Endodermal cell (in vitro differentiated cells): Measurements from ENCODE around the gene WBP1L. TPM values are rescaled to one million over a fixed set of nuclear protein-coding genes. Genes with fewer than 3 reads are reported as not detected.

ENCODE experiments used
- DNase-seq: peaks from one replicate; pipeline ENCODE4 v3.0.0-alpha.2; 2017
- H3K27ac ChIP-seq: 2 replicates; pipeline ENCODE4 v1.5.1; 2013; ENCODE audit warnings: mild to moderate bottlenecking, low read depth, low read length, moderate library complexity
- H3K27me3 ChIP-seq: 2 replicates; pipeline ENCODE4 v1.6.1; 2013; ENCODE audit warnings: mild to moderate bottlenecking, low read length, moderate library complexity; ENCODE audit not compliant: insufficient read depth, control insufficient read depth, poor library complexity, severe bottlenecking
- H3K36me3 ChIP-seq: 2 replicates; pipeline ENCODE4 v1.7.0; 2013; ENCODE audit warnings: mild to moderate bottlenecking, low read length, moderate library complexity; ENCODE audit not compliant: control insufficient read depth, insufficient read depth
- H3K4me1 ChIP-seq: one replicate; pipeline ENCODE4 v1.7.0; 2013; ENCODE audit warnings: low read length; ENCODE audit not compliant: control insufficient read depth, insufficient read depth
- H3K4me3 ChIP-seq: 2 replicates; pipeline ENCODE4 v1.5.1; 2013; ENCODE audit warnings: mild to moderate bottlenecking, low read length, moderate library complexity
- H3K9ac ChIP-seq: 2 replicates; pipeline ENCODE4 v1.6.1; 2013; ENCODE audit warnings: mild to moderate bottlenecking, low read length, moderate library complexity; ENCODE audit not compliant: poor library complexity, severe bottlenecking; ENCODE audit errors: extremely low read depth
- H3K9me3 ChIP-seq: 2 replicates; pipeline ENCODE4 v1.6.1; 2013; ENCODE audit warnings: mild to moderate bottlenecking, low read length, moderate library complexity; ENCODE audit not compliant: control insufficient read depth
- H3K27ac Mint-ChIP-seq: 2 replicates; pipeline ENCODE4 v1.8.0; 2020; ENCODE audit warnings: mixed read lengths
- H3K27me3 Mint-ChIP-seq: 2 replicates; pipeline ENCODE4 v1.8.0; 2021; ENCODE audit warnings: mild to moderate bottlenecking, mixed read lengths; ENCODE audit not compliant: insufficient read depth
- H3K36me3 Mint-ChIP-seq: 2 replicates; pipeline ENCODE4 v1.8.0; 2020; ENCODE audit warnings: low read depth, mixed read lengths
- H3K4me1 Mint-ChIP-seq: 2 replicates; pipeline ENCODE4 v1.8.0; 2020; ENCODE audit warnings: mixed read lengths
- H3K4me3 Mint-ChIP-seq: 2 replicates; pipeline ENCODE4 v1.8.0; 2020; ENCODE audit warnings: mild to moderate bottlenecking, moderate library complexity, mixed read lengths
- H3K9me3 Mint-ChIP-seq: 2 replicates; pipeline ENCODE4 v1.8.0; 2020; ENCODE audit warnings: mild to moderate bottlenecking, mixed read lengths
- CTCF ChIP-seq: fragments of 200-600 bp; sonication (generic); conservative IDR thresholded peaks from 2 replicates; pipeline ENCODE4 v1.5.0; 2021; ENCODE audit warnings: antibody characterized with exemption, mild to moderate bottlenecking
- WGBS, 2 experiments: methylation state at CpG; one replicate each; pipeline versions ENCODE4 v1.1.5 to v1.1.7; 2013; ENCODE audit warnings: missing lambda C conversion rate in 2 of 2, mixed read lengths in 1 of 2; ENCODE audit not compliant: insufficient coverage in 1 of 2, insufficient read length in 1 of 2; 5-methylcytosine and 5-hydroxymethylcytosine counted together
- total RNA-seq, 2 donors: library from RNA; stranded (reverse); fragmentation: NEBNext Ultra II Directional in 1 of 2; extraction: Animal tissue kit (Norgen Biotek cat#: 25700) in 1 of 2; gene quantifications; 2 replicates in 1 of 2; 3 replicates in 1 of 2; pipeline ENCODE4 v1.2.1, GENCODE V29; 2021

Gene WBP1L
- total RNA-seq, 2 donors from 2014 or later = 23.5 to 25.8 TPM

- Histone ChIP-seq H3K4me1 (no peaks in the 10 kb centered on the region), H3K27me3 (no peaks in the 10 kb centered on the region), H3K36me3 (no peaks in the 10 kb centered on the region), H3K4me3 (peak overlapping the region; percentile 99), H3K27ac (no peak overlapping the region), H3K9ac (peak overlapping the region; percentile 61), H3K9me3 (no peaks in the 10 kb centered on the region)
- Mint-ChIP-seq H3K36me3 (peaks cover 4% of the 10 kb centered on the region), H3K9me3 (no peaks in the 10 kb centered on the region), H3K27ac (peak overlapping the region; percentile 83), H3K4me1 (peaks cover 14% of the 10 kb centered on the region), H3K27me3 (peaks cover 7% of the 10 kb centered on the region), H3K4me3 (peak overlapping the region; percentile 85)
- peak; percentile 61 for DNase-seq
- no peak for TF ChIP-seq CTCF
- WGBS, 2 experiments = 21 to 37% methylated on average over 6 to 9 of the region's 9 CpGs
Observed at GRCh38 chr10:102744374-102745051, 765 bp downstream of the WBP1L start.

- no peaks in the 10 kb centered on the region for H3K4me1 ChIP-seq
- 95 to 100% methylated on average over 2 to 4 of the region's 4 CpGs for WGBS, 2 experiments
- no peak overlapping the region for H3K27ac Mint-ChIP-seq
- no peak for DNase-seq
- no peaks in the 10 kb centered on the region for H3K27me3 ChIP-seq
- H3K4me3 Mint-ChIP-seq = peak overlapping the region; percentile 85
- H3K9ac ChIP-seq = no peak overlapping the region
- H3K9me3 ChIP-seq = no peaks in the 10 kb centered on the region
- H3K36me3 ChIP-seq = no peaks in the 10 kb centered on the region
- no peak for TF ChIP-seq CTCF
- peak overlapping the region; percentile 99 for H3K4me3 ChIP-seq
- no peak overlapping the region for H3K27ac ChIP-seq
- H3K27me3 Mint-ChIP-seq = peaks cover 7% of the 10 kb centered on the region
- no peaks in the 10 kb centered on the region for H3K9me3 Mint-ChIP-seq
- H3K4me1 Mint-ChIP-seq = peaks cover 14% of the 10 kb centered on the region
- H3K36me3 Mint-ChIP-seq = peaks cover 4% of the 10 kb centered on the region
Observed at GRCh38 chr10:102745157-102745556, 1.4 kb downstream of the WBP1L start.

- no peak overlapping the region for H3K4me3 ChIP-seq
- no peak overlapping the region for H3K27ac Mint-ChIP-seq
- H3K27me3 Mint-ChIP-seq = no peaks in the 10 kb centered on the region
- no peak for DNase-seq
- TF ChIP-seq CTCF = no peak
- WGBS, 2 experiments = 88 to 94% methylated on average over 6 to 9 of the region's 9 CpGs
- H3K4me1 ChIP-seq = no peaks in the 10 kb centered on the region
- no peak overlapping the region for H3K4me3 Mint-ChIP-seq
- H3K9ac ChIP-seq = no peak overlapping the region
- no peaks in the 10 kb centered on the region for H3K27me3 ChIP-seq
- H3K9me3 Mint-ChIP-seq = no peaks in the 10 kb centered on the region
- no peaks in the 10 kb centered on the region for H3K36me3 ChIP-seq
- H3K9me3 ChIP-seq = no peaks in the 10 kb centered on the region
- H3K27ac ChIP-seq = no peak overlapping the region
- H3K36me3 Mint-ChIP-seq = peaks cover 7% of the 10 kb centered on the region
- H3K4me1 Mint-ChIP-seq = peaks cover 12% of the 10 kb centered on the region
Observed at GRCh38 chr10:102752266-102752930, 8.7 kb downstream of the WBP1L start.
